Measurements from ENCODE around the gene ESYT3.
"Not testable (repeated sequence)": the region's sequence is repeated elsewhere in the genome, so short reads cannot be mapped to it uniquely, and the experiment has no call there.

ESYT3 gene

DNA sequence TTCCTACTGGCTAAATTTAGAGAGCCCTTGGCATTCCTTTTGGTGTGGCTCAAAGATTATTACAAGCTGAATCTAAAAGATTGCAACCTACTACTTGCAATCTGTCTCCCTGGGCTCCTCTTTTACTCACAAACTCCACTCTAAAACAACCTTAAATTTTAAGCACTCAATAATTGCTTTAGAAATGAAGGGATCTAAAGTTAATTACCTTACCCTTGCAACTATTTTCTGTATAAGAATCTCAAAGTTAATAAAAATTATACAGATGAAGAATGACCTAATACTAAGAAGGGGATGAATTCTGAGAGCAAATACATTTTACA is 60.2 kb downstream of the ESYT3 start:
- H3K9me2 ChIP-seq (ENCODE audit: low read depth, low read length), result no peaks in the 10 kb centered on the region
- no peak overlapping the region for H3K4me3 ChIP-seq (ENCODE audit: low read depth, low read length, poor library complexity, severe bottlenecking)
- H3F3A ChIP-seq (ENCODE audit: insufficient read depth, low read length), result no peaks in the 10 kb centered on the region
- H3K27me3 ChIP-seq (ENCODE audit: insufficient read depth, low read length), result no peaks in the 10 kb centered on the region
- no peaks in the 10 kb centered on the region for H4K20me1 ChIP-seq (ENCODE audit: insufficient read depth, low read length)
- H3K4me2 ChIP-seq (ENCODE audit: low read length), result no peak overlapping the region
- H3K9ac ChIP-seq (ENCODE audit: low read length), result no peak overlapping the region
- H2AFZ ChIP-seq (ENCODE audit: low read length), result no peak overlapping the region
- no peak overlapping the region for H3K27ac ChIP-seq (ENCODE audit: low read depth, low read length, poor library complexity, severe bottlenecking)
- TF ChIP-seq, protein P1, sequence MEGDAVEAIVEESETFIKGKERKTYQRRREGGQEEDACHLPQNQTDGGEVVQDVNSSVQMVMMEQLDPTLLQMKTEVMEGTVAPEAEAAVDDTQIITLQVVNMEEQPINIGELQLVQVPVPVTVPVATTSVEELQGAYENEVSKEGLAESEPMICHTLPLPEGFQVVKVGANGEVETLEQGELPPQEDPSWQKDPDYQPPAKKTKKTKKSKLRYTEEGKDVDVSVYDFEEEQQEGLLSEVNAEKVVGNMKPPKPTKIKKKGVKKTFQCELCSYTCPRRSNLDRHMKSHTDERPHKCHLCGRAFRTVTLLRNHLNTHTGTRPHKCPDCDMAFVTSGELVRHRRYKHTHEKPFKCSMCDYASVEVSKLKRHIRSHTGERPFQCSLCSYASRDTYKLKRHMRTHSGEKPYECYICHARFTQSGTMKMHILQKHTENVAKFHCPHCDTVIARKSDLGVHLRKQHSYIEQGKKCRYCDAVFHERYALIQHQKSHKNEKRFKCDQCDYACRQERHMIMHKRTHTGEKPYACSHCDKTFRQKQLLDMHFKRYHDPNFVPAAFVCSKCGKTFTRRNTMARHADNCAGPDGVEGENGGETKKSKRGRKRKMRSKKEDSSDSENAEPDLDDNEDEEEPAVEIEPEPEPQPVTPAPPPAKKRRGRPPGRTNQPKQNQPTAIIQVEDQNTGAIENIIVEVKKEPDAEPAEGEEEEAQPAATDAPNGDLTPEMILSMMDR (IDR thresholded peaks at IDR 0.05; ENCODE audit: low read length), result no peak
- TF ChIP-seq EZH2 (IDR thresholded peaks at IDR 0.05; ENCODE audit: borderline replicate concordance, low read length), result no peak
- H3K36me3 ChIP-seq (ENCODE audit: insufficient read depth, low read length), result peaks cover 4% of the 10 kb centered on the region; the same call in 1 of the 2 replicates
- H3K79me2 ChIP-seq (ENCODE audit: insufficient read depth, low read length), result no peaks in the 10 kb centered on the region
- H3K4me1 ChIP-seq (ENCODE audit: insufficient read depth, low read length, severe bottlenecking), result no peaks in the 10 kb centered on the region
- H3K9me3 ChIP-seq (ENCODE audit: low read length), result no peaks in the 10 kb centered on the region

DNA sequence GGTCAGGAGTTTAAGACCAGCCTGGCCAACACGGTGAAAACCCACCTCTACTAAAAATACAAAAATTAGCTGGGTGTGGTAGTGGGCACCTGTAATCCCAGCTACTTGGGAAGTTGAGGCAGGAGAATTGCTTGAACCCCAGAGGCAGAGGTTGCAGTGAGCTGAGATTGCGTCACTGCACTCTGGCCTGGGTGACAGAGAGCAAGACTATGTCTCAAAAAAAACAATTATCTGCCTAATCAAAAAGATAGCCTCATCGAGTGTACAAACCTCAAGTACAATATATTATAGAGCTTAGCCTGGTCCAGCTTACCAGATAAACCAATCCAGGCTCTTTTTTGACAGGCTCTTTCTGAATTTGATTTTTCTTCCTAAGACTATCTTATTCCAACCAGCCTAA is 61.2 kb downstream of the ESYT3 start:
- not testable (repeated sequence) for H3K9me3 ChIP-seq (ENCODE audit: low read length); H4K20me1 ChIP-seq (ENCODE audit: insufficient read depth, low read length); H3K9ac ChIP-seq (ENCODE audit: low read length); H2AFZ ChIP-seq (ENCODE audit: low read length); H3K79me2 ChIP-seq (ENCODE audit: insufficient read depth, low read length); H3K27ac ChIP-seq (ENCODE audit: low read depth, low read length, poor library complexity, severe bottlenecking); H3F3A ChIP-seq (ENCODE audit: insufficient read depth, low read length); H3K4me2 ChIP-seq (ENCODE audit: low read length); H3K4me3 ChIP-seq (ENCODE audit: low read depth, low read length, poor library complexity, severe bottlenecking); H3K4me1 ChIP-seq (ENCODE audit: insufficient read depth, low read length, severe bottlenecking); H3K36me3 ChIP-seq (ENCODE audit: insufficient read depth, low read length); H3K9me2 ChIP-seq (ENCODE audit: low read depth, low read length); H3K27me3 ChIP-seq (ENCODE audit: insufficient read depth, low read length)

- Histone ChIP-seq H3K27me3 (ENCODE audit: insufficient read depth, low read length) (no peaks in the 10 kb centered on the region), H3K9ac (ENCODE audit: low read length) (no peak overlapping the region), H3K4me1 (ENCODE audit: insufficient read depth, low read length, severe bottlenecking) (no peaks in the 10 kb centered on the region), H3K9me3 (ENCODE audit: low read length) (no peaks in the 10 kb centered on the region), H3F3A (ENCODE audit: insufficient read depth, low read length) (no peaks in the 10 kb centered on the region), H4K20me1 (ENCODE audit: insufficient read depth, low read length) (no peaks in the 10 kb centered on the region), H3K79me2 (ENCODE audit: insufficient read depth, low read length) (no peaks in the 10 kb centered on the region), H3K4me2 (ENCODE audit: low read length) (no peak overlapping the region), H3K27ac (ENCODE audit: low read depth, low read length, poor library complexity, severe bottlenecking) (no peak overlapping the region), H3K9me2 (ENCODE audit: low read depth, low read length) (no peaks in the 10 kb centered on the region), H3K4me3 (ENCODE audit: low read depth, low read length, poor library complexity, severe bottlenecking) (no peak overlapping the region), H2AFZ (ENCODE audit: low read length) (no peak overlapping the region), H3K36me3 (ENCODE audit: insufficient read depth, low read length) (peaks cover 4% of the 10 kb centered on the region; the same call in 1 of the 2 replicates)
- TF ChIP-seq, protein P1 (IDR thresholded peaks at IDR 0.05; ENCODE audit: low read length), result no peak
- TF ChIP-seq EZH2 (IDR thresholded peaks at IDR 0.05; ENCODE audit: borderline replicate concordance, low read length), result no peak
Measured at GRCh38 chr3:138496436-138496835, 62.0 kb downstream of the ESYT3 start.

GRCh38 chr3:138497021-138497420 is 62.6 kb downstream of the ESYT3 start:
- Histone ChIP-seq H4K20me1 (ENCODE audit: insufficient read depth, low read length) (no peaks in the 10 kb centered on the region), H3K27me3 (ENCODE audit: insufficient read depth, low read length) (no peaks in the 10 kb centered on the region), H3K9me3 (ENCODE audit: low read length) (no peaks in the 10 kb centered on the region), H3K79me2 (ENCODE audit: insufficient read depth, low read length) (no peaks in the 10 kb centered on the region), H3K4me2 (ENCODE audit: low read length) (no peak overlapping the region), H3F3A (ENCODE audit: insufficient read depth, low read length) (no peaks in the 10 kb centered on the region), H3K36me3 (ENCODE audit: insufficient read depth, low read length) (peaks cover 4% of the 10 kb centered on the region; the same call in 1 of the 2 replicates), H3K4me3 (ENCODE audit: low read depth, low read length, poor library complexity, severe bottlenecking) (no peak overlapping the region), H2AFZ (ENCODE audit: low read length) (no peak overlapping the region), H3K9ac (ENCODE audit: low read length) (no peak overlapping the region), H3K9me2 (ENCODE audit: low read depth, low read length) (no peaks in the 10 kb centered on the region), H3K4me1 (ENCODE audit: insufficient read depth, low read length, severe bottlenecking) (no peaks in the 10 kb centered on the region), H3K27ac (ENCODE audit: low read depth, low read length, poor library complexity, severe bottlenecking) (no peak overlapping the region)
- TF ChIP-seq, protein P1 (IDR thresholded peaks at IDR 0.05; ENCODE audit: low read length), result no peak
- TF ChIP-seq EZH2 (IDR thresholded peaks at IDR 0.05; ENCODE audit: borderline replicate concordance, low read length), result no peak

Data from OCI-LY1 (cell line).